Measurements from ENCODE around the gene OBSCN. TPM values are rescaled to one million over a fixed set of nuclear protein-coding genes. Genes with fewer than 3 reads are reported as not detected.

The OBSCN gene
- total RNA-seq, 1 experiment from 2014 or later: 10.5 TPM

GRCh38 chr1:228159008-228159665 is 48.7 kb upstream of the OBSCN start:
- ChIA-PET POLR2A (no interaction called here), CTCF (no interaction called here)
- BruUV-seq (replicated peaks): no TSS peak
- Histone ChIP-seq H3K4me3 (ENCODE audit: low read depth in 2 of 2, low read length in 2 of 2) (no peak overlapping the region), H3K4me1 (ENCODE audit: control insufficient read depth, insufficient read depth, low read length) (peaks cover 8% of the 10 kb centered on the region), H3K36me3 (ENCODE audit: control insufficient read depth, insufficient read depth, low read length) (no peaks in the 10 kb centered on the region), H3K9me3 (ENCODE audit: control insufficient read depth, insufficient read depth, low read depth, low read length) (no peaks in the 10 kb centered on the region), H3K27ac (ENCODE audit: low read length) (no peak overlapping the region), H3K27me3 (ENCODE audit: control insufficient read depth, insufficient read depth, low read length) (no peaks in the 10 kb centered on the region)
- TF ChIP-seq CTCF (IDR thresholded peaks at IDR 0.05): no peak
- TF ChIP-seq REST (IDR thresholded peaks at IDR 0.05; ENCODE audit: insufficient read depth in 1 of 2, low read depth in 2 of 2, low read length in 1 of 2): no peak
- TF ChIP-seq POLR2AphosphoS5 (IDR thresholded peaks at IDR 0.05; ENCODE audit: low read depth, low read length): no peak
- no peak for TF ChIP-seq SIN3A (IDR thresholded peaks at IDR 0.05; ENCODE audit: borderline replicate concordance, insufficient read depth, low read depth, low read length)
- no peak for TF ChIP-seq TCF7L2 (IDR thresholded peaks at IDR 0.05; ENCODE audit: low read depth, low read length)
- in situ Hi-C loops (cut with HindIII; ENCODE audit: low pct_unique_long_range_greater_than_20kb, low sequenced_read_pairs) (no loop called here), intact Hi-C loops (cut with micrococcal nuclease; ENCODE audit: unreplicated experiment) (no loop called here)
- DNase-seq (ENCODE audit: low read depth, low spot score): no peak
- no peak for ATAC-seq

- POLR2A ChIA-PET: no interaction called here
- Histone ChIP-seq H3K36me3 (ENCODE audit: control insufficient read depth, insufficient read depth, low read length) (no peaks in the 10 kb centered on the region), H3K27me3 (ENCODE audit: control insufficient read depth, insufficient read depth, low read length) (no peaks in the 10 kb centered on the region), H3K27ac (ENCODE audit: low read length) (no peak overlapping the region), H3K4me3 (ENCODE audit: low read depth in 2 of 2, low read length in 2 of 2) (no peak overlapping the region), H3K4me1 (ENCODE audit: control insufficient read depth, insufficient read depth, low read length) (peaks cover 8% of the 10 kb centered on the region), H3K9me3 (ENCODE audit: control insufficient read depth, insufficient read depth, low read depth, low read length) (no peaks in the 10 kb centered on the region)
- no peak for ATAC-seq
- CTCF ChIA-PET: no interaction called here
- intact Hi-C loops (cut with micrococcal nuclease; ENCODE audit: unreplicated experiment) (no loop called here), in situ Hi-C loops (cut with HindIII; ENCODE audit: low pct_unique_long_range_greater_than_20kb, low sequenced_read_pairs) (no loop called here)
- no peak for DNase-seq (ENCODE audit: low read depth, low spot score)
- TF ChIP-seq SIN3A (IDR thresholded peaks at IDR 0.05; ENCODE audit: borderline replicate concordance, insufficient read depth, low read depth, low read length): no peak
- TF ChIP-seq TCF7L2 (IDR thresholded peaks at IDR 0.05; ENCODE audit: low read depth, low read length): no peak
- TF ChIP-seq REST (IDR thresholded peaks at IDR 0.05; ENCODE audit: insufficient read depth in 1 of 2, low read depth in 2 of 2, low read length in 1 of 2): no peak
- no peak for TF ChIP-seq POLR2AphosphoS5 (IDR thresholded peaks at IDR 0.05; ENCODE audit: low read depth, low read length)
- TF ChIP-seq CTCF (IDR thresholded peaks at IDR 0.05): no peak
- no TSS peak for BruUV-seq (replicated peaks)
Measured at GRCh38 chr1:228160201-228160761, 47.6 kb upstream of the OBSCN start.
